PC-9 (cell line): ENCODE measurements around the gene CRACR2A. TPM values are rescaled to one million over a fixed set of nuclear protein-coding genes. Genes with fewer than 3 reads are reported as not detected.

Source experiments
- BruUV-seq: library from RNA; stranded (reverse); fragments of 400-500 nt; replicated peaks from 2 replicates; lab custom pipeline; 2021; lab: Mats Ljungman, UMichigan
- CTCF ChIA-PET: fragments of 300-600 bp; sonication (Branson Sonifier 250); formaldehyde crosslinking; loops from one replicate; lab custom pipeline; 2022; ENCODE audit warnings: antibody characterized with exemption; lab: Charles Lee
- POLR2A ChIA-PET: fragments of 300-600 bp; sonication (Branson Sonifier 250); formaldehyde crosslinking; loops from one replicate; lab custom pipeline; 2022; ENCODE audit warnings: antibody characterized with exemption; ENCODE audit not compliant: unreplicated experiment; lab: Charles Lee
- DNase-seq, 2 experiments: peaks; one replicate each; pipeline versions ENCODE4 v3.0.0 to v3.0.0-alpha.2; 2015 to 2022; ENCODE audit warnings: mixed read lengths in 1 of 2
- H2AFZ ChIP-seq: fragments of 200-600 bp; sonication (generic); 2 replicates; pipeline ENCODE4 v1.8.1; 2017; ENCODE audit warnings: antibody characterized with exemption
- H3F3A ChIP-seq: fragments of 200-600 bp; sonication (generic); 2 replicates; pipeline ENCODE4 v1.8.1; 2017; ENCODE audit warnings: antibody characterized with exemption, mild to moderate bottlenecking, low read depth; ENCODE audit not compliant: insufficient read depth
- H3K27ac ChIP-seq: fragments of 200-600 bp; sonication (generic); 2 replicates; pipeline ENCODE4 v1.6.1; 2016; ENCODE audit warnings: mixed run types
- H3K27me3 ChIP-seq: fragments of 200-600 bp; sonication (generic); 2 replicates; pipeline ENCODE4 v1.6.1; 2016; ENCODE audit warnings: low read depth, mixed run types; ENCODE audit not compliant: insufficient read depth
- H3K36me3 ChIP-seq: fragments of 200-600 bp; sonication (generic); 2 replicates; pipeline ENCODE4 v1.6.1; 2016; ENCODE audit warnings: low read depth, mixed run types
- H3K4me1 ChIP-seq: fragments of 200-600 bp; sonication (generic); replicated peaks from 2 replicates; pipeline ENCODE4 v1.6.1; 2016; ENCODE audit warnings: mixed run types; ENCODE audit not compliant: insufficient read depth
- H3K4me2 ChIP-seq: fragments of 200-600 bp; sonication (generic); 2 replicates; pipeline ENCODE4 v1.6.1; 2017; ENCODE audit warnings: mixed run types
- H3K4me3 ChIP-seq: fragments of 200-600 bp; sonication (generic); 2 replicates; pipeline ENCODE4 v1.6.1; 2016; ENCODE audit warnings: mixed run types
- H3K79me2 ChIP-seq: fragments of 200-600 bp; sonication (generic); 2 replicates; pipeline ENCODE4 v1.6.1; 2017; ENCODE audit warnings: low read depth, mixed run types
- H3K9me2 ChIP-seq: fragments of 200-600 bp; sonication (generic); 2 replicates; pipeline ENCODE4 v1.8.1; 2017; ENCODE audit warnings: mild to moderate bottlenecking; ENCODE audit not compliant: insufficient read depth
- H3K9me3 ChIP-seq: fragments of 200-600 bp; sonication (generic); 2 replicates; pipeline ENCODE4 v1.8.1; 2016; ENCODE audit warnings: low read depth; ENCODE audit not compliant: insufficient read depth
- H4K20me1 ChIP-seq: fragments of 200-600 bp; sonication (generic); 2 replicates; pipeline ENCODE4 v1.8.1; 2017; ENCODE audit not compliant: insufficient read depth
- CTCF ChIP-seq: fragments of 200-600 bp; sonication (generic); conservative IDR thresholded peaks from 2 replicates; pipeline ENCODE4 v1.6.1; 2017; ENCODE audit warnings: mixed run types, antibody characterized with exemption, mild to moderate bottlenecking, moderate library complexity
- EZH2 ChIP-seq: fragments of 200-600 bp; sonication (generic); IDR thresholded peaks from 2 replicates; pipeline ENCODE4 v1.8.0; 2017; ENCODE audit warnings: antibody characterized with exemption, low read depth
- intact Hi-C: fragments of 100-400 bp; cut with micrococcal nuclease; formaldehyde crosslinking; loops from one replicate; pipeline ENCODE4 v1.10.0; 2022; ENCODE audit not compliant: unreplicated experiment
- total RNA-seq: library from RNA; stranded (reverse); gene quantifications from 2 replicates; pipeline ENCODE4 v1.2.3, GENCODE V29; 2021

CRACR2A gene
- total RNA-seq, 1 experiment from 2014 or later: not detected

- Histone ChIP-seq H3K27me3 (peaks cover 93% of the 10 kb centered on the region), H3K27ac (no peak overlapping the region), H3K4me3 (no peak overlapping the region), H2AFZ (no peak overlapping the region), H3K4me2 (no peak overlapping the region), H3F3A (no peaks in the 10 kb centered on the region), H3K79me2 (no peaks in the 10 kb centered on the region), H3K4me1 (no peaks in the 10 kb centered on the region), H3K9me2 (no peaks in the 10 kb centered on the region), H4K20me1 (no peaks in the 10 kb centered on the region), H3K36me3 (no peaks in the 10 kb centered on the region), H3K9me3 (no peaks in the 10 kb centered on the region; the same call in 1 of the 2 replicates)
- no peak for TF ChIP-seq CTCF
- no peak for TF ChIP-seq EZH2
- ChIA-PET CTCF (no interaction called here), POLR2A (no interaction called here)
- no TSS peak for BruUV-seq
- no peak for DNase-seq
- intact Hi-C loops: no loop called here
These were observed 125.6 kb downstream of the CRACR2A start for GRCh38 chr12:3627336-3627735.

- no peaks in the 10 kb centered on the region for H3F3A ChIP-seq
- no peaks in the 10 kb centered on the region for H4K20me1 ChIP-seq
- H3K36me3 ChIP-seq: no peaks in the 10 kb centered on the region
- H2AFZ ChIP-seq: no peak overlapping the region
- TF ChIP-seq CTCF (no peak), EZH2 (no peak)
- no TSS peak for BruUV-seq
- ChIA-PET POLR2A (no interaction called here), CTCF (no interaction called here)
- no peak overlapping the region for H3K4me3 ChIP-seq
- H3K4me2 ChIP-seq: no peak overlapping the region
- H3K27me3 ChIP-seq: peaks cover 95% of the 10 kb centered on the region
- intact Hi-C loops: no loop called here
- no peaks in the 10 kb centered on the region for H3K9me2 ChIP-seq
- H3K9me3 ChIP-seq: no peaks in the 10 kb centered on the region; the same call in 1 of the 2 replicates
- H3K27ac ChIP-seq: no peak overlapping the region
- no peaks in the 10 kb centered on the region for H3K4me1 ChIP-seq
- no peaks in the 10 kb centered on the region for H3K79me2 ChIP-seq
- DNase-seq: no peak
These were observed 128.6 kb downstream of the CRACR2A start for GRCh38 chr12:3624273-3624672.

- no peak for TF ChIP-seq EZH2
- no peak for TF ChIP-seq CTCF
- Histone ChIP-seq H3K79me2 (no peaks in the 10 kb centered on the region), H3K27me3 (peaks cover 95% of the 10 kb centered on the region), H3K9me3 (no peaks in the 10 kb centered on the region; the same call in 1 of the 2 replicates), H3K36me3 (no peaks in the 10 kb centered on the region), H2AFZ (no peak overlapping the region), H3K27ac (no peak overlapping the region), H3K9me2 (no peaks in the 10 kb centered on the region), H3K4me1 (no peaks in the 10 kb centered on the region), H3K4me2 (no peak overlapping the region), H3F3A (no peaks in the 10 kb centered on the region), H3K4me3 (no peak overlapping the region), H4K20me1 (no peaks in the 10 kb centered on the region)
- CTCF ChIA-PET: no interaction called here
- no peak for DNase-seq
- intact Hi-C loops: no loop called here
- no TSS peak for BruUV-seq
- POLR2A ChIA-PET: no interaction called here
These were observed 129.9 kb downstream of the CRACR2A start for GRCh38 chr12:3622822-3623690.
